Astrocyte (in vitro differentiated cells and primary cell): ENCODE results near the gene USP11. TPM values are rescaled to one million over a fixed set of nuclear protein-coding genes. Genes with fewer than 3 reads are reported as not detected.

ENCODE experiments used
- DNase-seq: peaks from one replicate; pipeline ENCODE4 v3.0.0-alpha.2; 2010; ENCODE audit warnings: low read depth
- FAIRE-seq: peaks from 2 replicates; lab custom pipeline; 2011; peaks lifted over from hg19 to GRCh38; lab: Jason Lieb, UNC
- H2AFZ ChIP-seq: 2 replicates; pipeline ENCODE4 v1.6.0; 2012; ENCODE audit warnings: low read depth, low read length, inconsistent platforms
- H3K27ac ChIP-seq: 2 replicates; pipeline ENCODE4 v1.5.1; 2011; ENCODE audit warnings: low read depth, low read length, inconsistent platforms
- H3K27me3 ChIP-seq: 2 replicates; pipeline ENCODE4 v1.6.0; 2011; ENCODE audit warnings: low read length, inconsistent platforms; ENCODE audit not compliant: insufficient read depth
- H3K36me3 ChIP-seq: 2 replicates; pipeline ENCODE4 v1.5.1; 2011; ENCODE audit warnings: low read length, inconsistent platforms; ENCODE audit not compliant: insufficient read depth
- H3K4me1 ChIP-seq: 2 replicates; pipeline ENCODE4 v1.5.1; 2011; ENCODE audit warnings: low read length, inconsistent platforms; ENCODE audit not compliant: insufficient read depth
- H3K4me2 ChIP-seq: 2 replicates; pipeline ENCODE4 v1.6.0; 2012; ENCODE audit warnings: low read length, inconsistent platforms
- H3K4me3 ChIP-seq: 2 replicates; pipeline ENCODE4 v1.5.1; 2011; ENCODE audit warnings: low read depth, mild to moderate bottlenecking, low read length, inconsistent platforms; ENCODE audit not compliant: insufficient read depth
- H3K79me2 ChIP-seq: 2 replicates; pipeline ENCODE4 v1.6.0; 2012; ENCODE audit warnings: mild to moderate bottlenecking, low read length, inconsistent platforms; ENCODE audit not compliant: insufficient read depth
- H3K9ac ChIP-seq: 2 replicates; pipeline ENCODE4 v1.6.0; 2012; ENCODE audit warnings: mild to moderate bottlenecking, low read length, inconsistent platforms
- H3K9me3 ChIP-seq: 2 replicates; pipeline ENCODE4 v1.5.1; 2012; ENCODE audit warnings: low read depth, mild to moderate bottlenecking, low read length, inconsistent platforms; ENCODE audit not compliant: insufficient read depth
- H4K20me1 ChIP-seq: 2 replicates; pipeline ENCODE4 v1.6.0; 2012; ENCODE audit warnings: low read length, inconsistent platforms; ENCODE audit not compliant: insufficient read depth
- H3K27ac Mint-ChIP-seq: one replicate; pipeline ENCODE4 v1.8.0; 2021; ENCODE audit warnings: mild to moderate bottlenecking, mixed read lengths; ENCODE audit not compliant: unreplicated experiment
- H3K27me3 Mint-ChIP-seq: one replicate; pipeline ENCODE4 v1.8.0; 2021; ENCODE audit warnings: low read depth, mixed read lengths; ENCODE audit not compliant: unreplicated experiment
- H3K36me3 Mint-ChIP-seq: one replicate; pipeline ENCODE4 v1.8.0; 2021; ENCODE audit warnings: low read depth, mixed read lengths; ENCODE audit not compliant: unreplicated experiment
- H3K4me1 Mint-ChIP-seq: one replicate; pipeline ENCODE4 v1.8.0; 2021; ENCODE audit warnings: low read depth, mixed read lengths; ENCODE audit not compliant: unreplicated experiment
- H3K4me3 Mint-ChIP-seq: one replicate; pipeline ENCODE4 v1.8.0; 2021; ENCODE audit warnings: mild to moderate bottlenecking, moderate library complexity, mixed read lengths; ENCODE audit not compliant: unreplicated experiment
- H3K9me3 Mint-ChIP-seq: one replicate; pipeline ENCODE4 v1.8.0; 2021; ENCODE audit warnings: mild to moderate bottlenecking, mixed read lengths; ENCODE audit not compliant: unreplicated experiment
- EZH2 ChIP-seq: IDR thresholded peaks from 2 replicates; pipeline ENCODE4 v1.6.1; 2012; ENCODE audit warnings: mild to moderate bottlenecking, low read length, inconsistent platforms; ENCODE audit not compliant: insufficient read depth
- total RNA-seq: library from RNA; stranded (reverse); gene quantifications from 2 replicates; pipeline ENCODE4 v1.2.1, GENCODE V29; 2021
- TF ChIP-seq, protein P1 (sequence below): IDR thresholded peaks from 2 replicates; pipeline ENCODE4 v1.5.1; 2011; ENCODE audit warnings: low read depth, mild to moderate bottlenecking, inconsistent platforms, low read length, moderate library complexity; ENCODE audit not compliant: insufficient read depth

USP11 gene
- total RNA-seq, 1 donor from 2014 or later: 75.7 TPM

DNA sequence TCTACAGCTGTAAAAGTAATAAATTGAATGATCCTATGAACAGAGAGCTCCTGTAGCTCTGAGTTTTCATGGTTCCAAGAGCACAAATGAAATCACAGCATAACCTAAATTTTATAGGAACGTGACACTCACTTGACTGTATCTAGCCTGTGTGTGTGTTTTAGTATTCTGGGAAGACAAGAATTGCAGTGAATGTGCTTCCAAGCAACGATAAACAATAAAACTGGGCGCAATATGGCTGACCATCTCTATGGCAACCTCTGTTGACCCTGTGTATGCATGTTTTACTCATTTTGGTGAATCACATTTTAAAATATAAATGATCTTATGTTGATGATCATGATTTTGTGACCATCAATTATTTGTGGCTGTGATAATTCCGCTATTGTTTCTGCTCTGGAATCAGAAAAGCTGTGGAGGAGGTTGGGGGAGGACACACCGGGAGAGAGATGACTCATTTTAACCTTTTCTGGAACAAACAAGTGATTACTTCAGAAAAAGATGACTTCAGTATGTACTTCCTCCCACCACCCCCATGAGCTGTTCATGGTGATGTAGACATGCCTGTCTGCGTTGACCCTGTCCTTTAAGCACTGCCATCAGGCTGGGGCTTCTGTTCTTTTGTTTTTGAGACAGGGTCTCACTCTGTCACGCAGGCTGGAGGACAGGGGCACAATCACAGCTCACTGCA lies 31.8 kb downstream of the USP11 start:
- Mint-ChIP-seq H3K36me3 (no peaks in the 10 kb centered on the region), H3K9me3 (no peaks in the 10 kb centered on the region), H3K27me3 (no peaks in the 10 kb centered on the region), H3K4me1 (peaks cover 5% of the 10 kb centered on the region), H3K27ac (peak overlapping the region; percentile 85), H3K4me3 (no peak overlapping the region)
- Histone ChIP-seq H3K4me1 (peaks cover 8% of the 10 kb centered on the region), H4K20me1 (no peaks in the 10 kb centered on the region), H3K9ac (peak overlapping the region; percentile 53), H3K79me2 (no peaks in the 10 kb centered on the region), H2AFZ (peak overlapping the region; percentile 60), H3K36me3 (no peaks in the 10 kb centered on the region), H3K4me2 (peak overlapping the region; percentile 67), H3K27ac (peak overlapping the region; percentile 76), H3K27me3 (no peaks in the 10 kb centered on the region), H3K4me3 (no peak overlapping the region), H3K9me3 (no peaks in the 10 kb centered on the region)
- TF ChIP-seq, protein P1, sequence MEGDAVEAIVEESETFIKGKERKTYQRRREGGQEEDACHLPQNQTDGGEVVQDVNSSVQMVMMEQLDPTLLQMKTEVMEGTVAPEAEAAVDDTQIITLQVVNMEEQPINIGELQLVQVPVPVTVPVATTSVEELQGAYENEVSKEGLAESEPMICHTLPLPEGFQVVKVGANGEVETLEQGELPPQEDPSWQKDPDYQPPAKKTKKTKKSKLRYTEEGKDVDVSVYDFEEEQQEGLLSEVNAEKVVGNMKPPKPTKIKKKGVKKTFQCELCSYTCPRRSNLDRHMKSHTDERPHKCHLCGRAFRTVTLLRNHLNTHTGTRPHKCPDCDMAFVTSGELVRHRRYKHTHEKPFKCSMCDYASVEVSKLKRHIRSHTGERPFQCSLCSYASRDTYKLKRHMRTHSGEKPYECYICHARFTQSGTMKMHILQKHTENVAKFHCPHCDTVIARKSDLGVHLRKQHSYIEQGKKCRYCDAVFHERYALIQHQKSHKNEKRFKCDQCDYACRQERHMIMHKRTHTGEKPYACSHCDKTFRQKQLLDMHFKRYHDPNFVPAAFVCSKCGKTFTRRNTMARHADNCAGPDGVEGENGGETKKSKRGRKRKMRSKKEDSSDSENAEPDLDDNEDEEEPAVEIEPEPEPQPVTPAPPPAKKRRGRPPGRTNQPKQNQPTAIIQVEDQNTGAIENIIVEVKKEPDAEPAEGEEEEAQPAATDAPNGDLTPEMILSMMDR: no peak
- no peak for TF ChIP-seq EZH2
- FAIRE-seq: no peak
- DNase-seq: peak; percentile 67

DNA sequence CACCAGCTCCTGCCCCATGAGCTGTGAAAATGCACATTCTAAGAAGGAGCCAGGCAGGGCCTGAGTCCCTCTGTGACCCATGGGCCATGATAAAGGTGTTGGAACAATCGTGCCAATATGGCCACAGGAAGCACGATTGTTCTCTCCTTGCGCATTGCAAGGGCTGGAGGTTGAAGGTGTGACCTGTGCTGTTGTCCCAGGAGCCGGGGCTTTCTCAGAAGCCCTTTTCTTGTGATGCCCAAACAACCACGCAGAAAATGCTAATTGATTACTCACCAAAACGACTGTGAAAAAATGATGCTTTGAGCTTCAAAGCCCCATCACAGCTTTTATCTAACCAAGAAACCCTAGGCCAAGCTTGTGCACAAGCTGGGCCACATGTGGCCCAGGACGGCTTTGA lies 33.8 kb downstream of the USP11 start:
- Histone ChIP-seq H3K36me3 (no peaks in the 10 kb centered on the region), H4K20me1 (no peaks in the 10 kb centered on the region), H3K4me1 (peaks cover 8% of the 10 kb centered on the region), H3K27ac (no peak overlapping the region), H3K9ac (no peak overlapping the region), H2AFZ (no peak overlapping the region), H3K4me2 (no peak overlapping the region), H3K79me2 (no peaks in the 10 kb centered on the region), H3K4me3 (no peak overlapping the region), H3K9me3 (no peaks in the 10 kb centered on the region), H3K27me3 (no peaks in the 10 kb centered on the region)
- no peak overlapping the region for H3K4me3 Mint-ChIP-seq
- no peaks in the 10 kb centered on the region for H3K27me3 Mint-ChIP-seq
- H3K36me3 Mint-ChIP-seq: no peaks in the 10 kb centered on the region
- no peak for DNase-seq
- FAIRE-seq: no peak
- H3K27ac Mint-ChIP-seq: no peak overlapping the region
- peaks cover 5% of the 10 kb centered on the region for H3K4me1 Mint-ChIP-seq
- TF ChIP-seq, protein P1: no peak
- TF ChIP-seq EZH2: no peak
- no peaks in the 10 kb centered on the region for H3K9me3 Mint-ChIP-seq

DNA sequence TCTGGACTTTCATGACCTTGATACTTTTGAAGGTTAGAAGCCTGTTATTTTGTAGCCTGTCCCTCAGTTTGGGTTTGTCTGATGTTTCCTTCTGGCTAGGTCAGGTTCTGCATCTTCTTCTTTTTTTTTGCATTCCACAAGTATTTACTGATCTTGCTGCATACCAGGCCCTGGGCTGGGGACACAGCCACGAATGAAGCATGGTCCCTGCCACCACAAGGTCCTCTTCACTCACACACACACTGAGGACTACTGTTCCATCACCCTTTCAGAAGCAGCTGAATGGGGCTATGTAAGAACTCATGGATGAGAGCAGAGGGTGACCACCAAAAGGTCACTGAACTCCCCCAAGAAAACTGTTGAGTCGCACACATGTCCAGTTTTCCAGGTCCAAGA lies 39.2 kb downstream of the USP11 start:
- no peak overlapping the region for H3K27ac Mint-ChIP-seq
- H4K20me1 ChIP-seq: no peaks in the 10 kb centered on the region
- no peaks in the 10 kb centered on the region for H3K36me3 Mint-ChIP-seq
- H3K4me3 Mint-ChIP-seq: no peak overlapping the region
- H3K27ac ChIP-seq: no peak overlapping the region
- no peaks in the 10 kb centered on the region for H3K4me1 Mint-ChIP-seq
- no peak overlapping the region for H2AFZ ChIP-seq
- H3K4me3 ChIP-seq: no peak overlapping the region
- H3K27me3 ChIP-seq: no peaks in the 10 kb centered on the region
- no peaks in the 10 kb centered on the region for H3K36me3 ChIP-seq
- H3K9me3 Mint-ChIP-seq: no peaks in the 10 kb centered on the region
- no peak for FAIRE-seq
- no peak overlapping the region for H3K4me2 ChIP-seq
- no peak for TF ChIP-seq EZH2
- TF ChIP-seq, protein P1: no peak
- no peaks in the 10 kb centered on the region for H3K79me2 ChIP-seq
- H3K9ac ChIP-seq: no peak overlapping the region
- H3K9me3 ChIP-seq: no peaks in the 10 kb centered on the region
- H3K27me3 Mint-ChIP-seq: no peaks in the 10 kb centered on the region
- no peak for DNase-seq
- no peaks in the 10 kb centered on the region for H3K4me1 ChIP-seq
